K562 (cell line): ENCODE data around the gene CERS3. TPM values are rescaled to one million over a fixed set of nuclear protein-coding genes. Genes with fewer than 3 reads are reported as not detected.

Experiments
- ATAC-seq: fragments of 200-7000 bp; cut with Tn5 transposase; 3 replicates; pipeline ENCODE4 v1.9.1; 2020; ENCODE audit warnings: moderate library complexity
- BruUV-seq: library from RNA; stranded (reverse); fragments of 400-500 nt; replicated peaks from 2 replicates; lab custom pipeline; 2021; lab: Mats Ljungman, UMichigan
- CTCF ChIA-PET: fragments of 300-600 bp; formaldehyde crosslinking; extraction: SDS; loops from one replicate; lab custom pipeline; 2021; ENCODE audit warnings: low intra/inter-chr PET ratio; lab: Yijun Ruan, JAX
- POLR2A ChIA-PET: fragments of 300-600, 350-650 bp; sonication (Branson Sonifier 250); formaldehyde crosslinking; extraction: SDS; loops from one replicate; lab custom pipeline; 2021; ENCODE audit warnings: antibody characterized with exemption, inconsistent platforms; lab: Yijun Ruan, JAX
- DNase-seq, 4 experiments: peaks; one replicate each; pipeline versions ENCODE4 v3.0.0 to v3.0.0-alpha.2; 2011 to 2018; ENCODE audit warnings: low spot score in 3 of 4, mixed read lengths in 3 of 4; ENCODE audit errors: extremely low read depth in 1 of 4
- FAIRE-seq: peaks from 2 replicates; lab custom pipeline; 2011; peaks lifted over from hg19 to GRCh38; lab: Jason Lieb, UNC
- H2AFZ ChIP-seq: 2 replicates; pipeline ENCODE4 v1.6.0; 2011; ENCODE audit warnings: low read depth, low read length, control low read depth, inconsistent platforms
- H3K27ac ChIP-seq: fragments of 200-600 bp; 3 replicates; pipeline ENCODE4 v1.8.0; 2011; ENCODE audit warnings: low read depth, mild to moderate bottlenecking, control low read depth, inconsistent platforms, low read length, moderate library complexity, mixed read lengths; ENCODE audit errors: extremely low read depth
- H3K27me3 ChIP-seq, 2 experiments: fragments of 300-600 bp in 1 of 2; 2 replicates in 1 of 2; 3 replicates in 1 of 2; pipeline versions ENCODE4 v1.6.0 to v1.8.0; 2011; ENCODE audit warnings: inconsistent platforms in 2 of 2, low read length in 2 of 2, mild to moderate bottlenecking in 1 of 2, mixed read lengths in 1 of 2, moderate library complexity in 1 of 2; ENCODE audit not compliant: control insufficient read depth in 2 of 2, insufficient read depth in 2 of 2
- H3K36me3 ChIP-seq: fragments of 300-600 bp; 3 replicates; pipeline ENCODE4 v1.8.0; 2011; ENCODE audit warnings: mild to moderate bottlenecking, low read length, inconsistent platforms; ENCODE audit not compliant: control insufficient read depth, insufficient read depth
- H3K4me1 ChIP-seq, 2 experiments: fragments of 200-600 bp in 1 of 2; replicated peaks in 1 of 2; 2 replicates in 1 of 2; 3 replicates in 1 of 2; pipeline versions ENCODE4 v1.5.1 to v1.8.0; 2011; ENCODE audit warnings: inconsistent platforms in 2 of 2, low read length in 2 of 2, mild to moderate bottlenecking in 1 of 2, mixed read lengths in 1 of 2, moderate library complexity in 1 of 2; ENCODE audit not compliant: control insufficient read depth in 2 of 2, insufficient read depth in 2 of 2
- H3K4me2 ChIP-seq: 2 replicates; pipeline ENCODE4 v1.6.1; 2011; ENCODE audit warnings: low read length, control low read depth, inconsistent platforms, mixed read lengths; ENCODE audit not compliant: insufficient read depth
- H3K4me3 ChIP-seq: fragments of 200-600 bp; sonication (generic), shearing (Covaris generic); 2 replicates; pipeline ENCODE4 v1.5.1; 2016; ENCODE audit warnings: control low read depth, inconsistent platforms
- H3K79me2 ChIP-seq: fragments of 200-600 bp; 3 replicates; pipeline ENCODE4 v1.8.0; 2011; ENCODE audit warnings: low read length, inconsistent platforms; ENCODE audit not compliant: control insufficient read depth, insufficient read depth
- H3K9ac ChIP-seq, 2 experiments: 2 replicates each; pipeline versions ENCODE4 v1.6.0 to v1.6.1; 2011; ENCODE audit warnings: low read depth in 2 of 2, low read length in 2 of 2, control low read depth in 1 of 2, inconsistent platforms in 1 of 2, mild to moderate bottlenecking in 1 of 2, mixed read lengths in 1 of 2; ENCODE audit not compliant: insufficient read depth in 1 of 2
- H3K9me1 ChIP-seq: one replicate; pipeline ENCODE4 v1.6.0; 2011; ENCODE audit warnings: inconsistent platforms, mild to moderate bottlenecking, low read length, moderate library complexity; ENCODE audit not compliant: control insufficient read depth, insufficient read depth
- H3K9me3 ChIP-seq: replicated peaks from 2 replicates; pipeline ENCODE4 v1.5.1; 2011; ENCODE audit warnings: low read depth, low read length, inconsistent platforms; ENCODE audit not compliant: control insufficient read depth, insufficient read depth
- H4K20me1 ChIP-seq: replicated peaks from 2 replicates; pipeline ENCODE4 v1.6.1; 2011; ENCODE audit warnings: low read length, inconsistent platforms, mixed read lengths; ENCODE audit not compliant: control insufficient read depth, insufficient read depth
- ATF4 ChIP-seq: fragments of 450-650 bp; formaldehyde crosslinking; IDR thresholded peaks from 2 replicates; pipeline ENCODE4 v1.4.0; 2022; ENCODE audit warnings: mild to moderate bottlenecking, moderate library complexity
- HDGF ChIP-seq: fragments of 450-650 bp; IDR thresholded peaks from 2 replicates; pipeline ENCODE4 v1.6.1; 2016
- L3MBTL2 ChIP-seq: fragments of 450-650 bp; IDR thresholded peaks from 2 replicates; pipeline ENCODE4 v1.6.1; 2016; ENCODE audit warnings: mild to moderate bottlenecking, moderate library complexity
- PTRF ChIP-seq: fragments of 450-650 bp; IDR thresholded peaks from 2 replicates; pipeline ENCODE4 v1.6.1; 2016; ENCODE audit warnings: mild to moderate bottlenecking, missing genetic modification characterization, missing compliant biosample characterization
- ZNF165 ChIP-seq: fragments of 250-450 bp; sonication (Bioruptor Pico); IDR thresholded peaks from 2 replicates; pipeline ENCODE4 v1.4.0; 2020; ENCODE audit warnings: borderline replicate concordance
- ZNF655 ChIP-seq: fragments of 250-450 bp; sonication (Bioruptor Pico); IDR thresholded peaks from 2 replicates; pipeline ENCODE4 v1.5.0; 2021
- WGBS: fragments of 100-300 bp; shearing (Covaris generic); methylation state at CpG from one replicate; pipeline ENCODE4 v1.1.6; 2016; ENCODE audit warnings: low coverage, mixed read lengths; ENCODE audit not compliant: insufficient coverage; ENCODE audit errors: missing lambda C conversion rate; 5-methylcytosine and 5-hydroxymethylcytosine counted together
- in situ Hi-C: fragments of 300-500 bp; cut with MboI; formaldehyde crosslinking; loops from 4 replicates; pipeline ENCODE4 v1.15.0; 2018; ENCODE audit warnings: inconsistent platforms, mixed read lengths
- intact Hi-C: fragments of 100-400 bp; cut with micrococcal nuclease; formaldehyde crosslinking; loops from 2 replicates; pipeline ENCODE4 v1.14.2; 2022
- polyA plus RNA-seq, 8 experiments: library from polyadenylated mRNA; depleted of rRNA in 4 of 8; stranded (reverse) in 5 of 8; unstranded in 3 of 8; fragments of >200 nt; fragmentation: Nextera tagmentation in 2 of 8; fragmentation: Illumina TruSeq in 1 of 8; extraction: Ambion mirVana in 2 of 8; extraction: Trizol in 1 of 8; gene quantifications; 2 replicates each; pipeline versions ENCODE4 v1.2.1 to v1.2.3, GENCODE V29; 2011 to 2014; ENCODE audit warnings: inconsistent platforms in 1 of 8, missing spikeins in 1 of 8
- total RNA-seq, 7 experiments: library from RNA; depleted of rRNA in 6 of 7; stranded (reverse); fragments of >200 nt in 6 of 7; fragmentation: Illumina TruSeq in 2 of 7; extraction: Trizol in 2 of 7; gene quantifications; 2 replicates each; pipeline versions ENCODE4 v1.2.1 to v1.2.3, GENCODE V29; 2011 to 2021; ENCODE audit warnings: low replicate concordance in 1 of 7
- TF ChIP-seq, protein P1 (sequence below): fragments of 250-450 bp; sonication (Bioruptor Pico); IDR thresholded peaks from 2 replicates; pipeline ENCODE4 v1.8.0; 2022; ENCODE audit warnings: inconsistent platforms, mild to moderate bottlenecking, moderate library complexity, borderline replicate concordance
- TF ChIP-seq, protein P2 (sequence below): fragments of 450-650 bp; IDR thresholded peaks from 2 replicates; pipeline ENCODE4 v1.6.1; 2016; ENCODE audit warnings: mild to moderate bottlenecking

The CERS3 gene
- total and polyA plus RNA-seq, 9 of the 15 experiments (the other 6 are each of a cell fraction or from before 2014, with no cell fraction given), result not detected

DNA sequence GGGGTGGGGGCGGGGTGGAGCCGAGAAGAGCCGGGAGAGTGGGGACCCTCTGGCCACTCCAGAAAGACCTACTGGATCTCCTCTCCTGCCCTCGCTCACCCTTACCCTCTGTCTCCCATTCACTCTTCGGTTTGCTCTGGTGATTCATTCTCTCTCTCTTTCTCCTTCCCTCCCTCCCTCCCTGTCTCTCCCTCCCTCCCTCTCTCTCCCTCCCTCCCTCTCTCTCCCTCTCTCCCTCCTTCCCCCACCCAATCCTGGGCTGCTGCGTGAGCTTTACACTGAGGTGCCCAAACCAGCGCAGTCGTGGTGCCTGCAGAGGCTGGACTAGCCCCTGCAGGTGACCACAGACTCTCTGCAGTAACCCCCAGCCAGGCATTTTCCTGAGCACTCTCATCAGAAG is 154.8 kb downstream of the CERS3 start:
- H3K4me3 ChIP-seq, result no peak overlapping the region
- POLR2A ChIA-PET, result no interaction called here
- no TSS peak for BruUV-seq
- H3K27me3 ChIP-seq, result peaks cover 2 to 8% of the 10 kb centered on the region in 2 experiments; a peak in 2 of 5 replicates
- no peaks in the 10 kb centered on the region for H3K4me1 ChIP-seq
- H2AFZ ChIP-seq, result no peak overlapping the region
- FAIRE-seq (no peak), ATAC-seq (no peak), DNase-seq (no peak)
- intact Hi-C loops, result no loop called here
- no peak overlapping the region for H3K27ac ChIP-seq
- no peaks in the 10 kb centered on the region for H3K9me3 ChIP-seq
- no peak overlapping the region for H3K4me2 ChIP-seq
- in situ Hi-C loops, result no loop called here
- H3K79me2 ChIP-seq, result no peaks in the 10 kb centered on the region
- 0% methylated on average over 2 of the region's 8 CpGs for WGBS
- H3K9ac ChIP-seq, result no peak overlapping the region
- no peaks in the 10 kb centered on the region for H3K36me3 ChIP-seq
- H4K20me1 ChIP-seq, result no peaks in the 10 kb centered on the region
- no peaks in the 10 kb centered on the region for H3K9me1 ChIP-seq
- TF ChIP-seq ATF4, result no peak
- TF ChIP-seq, protein P1, sequence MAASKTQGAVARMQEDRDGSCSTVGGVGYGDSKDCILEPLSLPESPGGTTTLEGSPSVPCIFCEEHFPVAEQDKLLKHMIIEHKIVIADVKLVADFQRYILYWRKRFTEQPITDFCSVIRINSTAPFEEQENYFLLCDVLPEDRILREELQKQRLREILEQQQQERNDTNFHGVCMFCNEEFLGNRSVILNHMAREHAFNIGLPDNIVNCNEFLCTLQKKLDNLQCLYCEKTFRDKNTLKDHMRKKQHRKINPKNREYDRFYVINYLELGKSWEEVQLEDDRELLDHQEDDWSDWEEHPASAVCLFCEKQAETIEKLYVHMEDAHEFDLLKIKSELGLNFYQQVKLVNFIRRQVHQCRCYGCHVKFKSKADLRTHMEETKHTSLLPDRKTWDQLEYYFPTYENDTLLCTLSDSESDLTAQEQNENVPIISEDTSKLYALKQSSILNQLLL (CRISPR knock-in tag), result no peak
- no peak for TF ChIP-seq HDGF
- no peak for TF ChIP-seq ZNF655 (CRISPR knock-in tag)
- TF ChIP-seq, protein P2, sequence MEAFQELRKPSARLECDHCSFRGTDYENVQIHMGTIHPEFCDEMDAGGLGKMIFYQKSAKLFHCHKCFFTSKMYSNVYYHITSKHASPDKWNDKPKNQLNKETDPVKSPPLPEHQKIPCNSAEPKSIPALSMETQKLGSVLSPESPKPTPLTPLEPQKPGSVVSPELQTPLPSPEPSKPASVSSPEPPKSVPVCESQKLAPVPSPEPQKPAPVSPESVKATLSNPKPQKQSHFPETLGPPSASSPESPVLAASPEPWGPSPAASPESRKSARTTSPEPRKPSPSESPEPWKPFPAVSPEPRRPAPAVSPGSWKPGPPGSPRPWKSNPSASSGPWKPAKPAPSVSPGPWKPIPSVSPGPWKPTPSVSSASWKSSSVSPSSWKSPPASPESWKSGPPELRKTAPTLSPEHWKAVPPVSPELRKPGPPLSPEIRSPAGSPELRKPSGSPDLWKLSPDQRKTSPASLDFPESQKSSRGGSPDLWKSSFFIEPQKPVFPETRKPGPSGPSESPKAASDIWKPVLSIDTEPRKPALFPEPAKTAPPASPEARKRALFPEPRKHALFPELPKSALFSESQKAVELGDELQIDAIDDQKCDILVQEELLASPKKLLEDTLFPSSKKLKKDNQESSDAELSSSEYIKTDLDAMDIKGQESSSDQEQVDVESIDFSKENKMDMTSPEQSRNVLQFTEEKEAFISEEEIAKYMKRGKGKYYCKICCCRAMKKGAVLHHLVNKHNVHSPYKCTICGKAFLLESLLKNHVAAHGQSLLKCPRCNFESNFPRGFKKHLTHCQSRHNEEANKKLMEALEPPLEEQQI, result no peak
- no peak for TF ChIP-seq L3MBTL2
- TF ChIP-seq ZNF165 (CRISPR knock-in tag), result no peak
- TF ChIP-seq PTRF (tag), result no peak
- CTCF ChIA-PET, result no interaction called here
